HG03457 (cell line): ENCODE data around the gene KDELR3.

Experiments used
- ATAC-seq: cut with Tn5 transposase; IDR thresholded peaks from one replicate; pipeline ENCODE4 v1.9.1; 2021; ENCODE audit warnings: moderate number of reproducible peaks; ENCODE audit not compliant: unreplicated experiment

KDELR3 gene

GRCh38 chr22:38437416-38437815 lies 30.5 kb upstream of the KDELR3 start:
- no peak for ATAC-seq

DNA sequence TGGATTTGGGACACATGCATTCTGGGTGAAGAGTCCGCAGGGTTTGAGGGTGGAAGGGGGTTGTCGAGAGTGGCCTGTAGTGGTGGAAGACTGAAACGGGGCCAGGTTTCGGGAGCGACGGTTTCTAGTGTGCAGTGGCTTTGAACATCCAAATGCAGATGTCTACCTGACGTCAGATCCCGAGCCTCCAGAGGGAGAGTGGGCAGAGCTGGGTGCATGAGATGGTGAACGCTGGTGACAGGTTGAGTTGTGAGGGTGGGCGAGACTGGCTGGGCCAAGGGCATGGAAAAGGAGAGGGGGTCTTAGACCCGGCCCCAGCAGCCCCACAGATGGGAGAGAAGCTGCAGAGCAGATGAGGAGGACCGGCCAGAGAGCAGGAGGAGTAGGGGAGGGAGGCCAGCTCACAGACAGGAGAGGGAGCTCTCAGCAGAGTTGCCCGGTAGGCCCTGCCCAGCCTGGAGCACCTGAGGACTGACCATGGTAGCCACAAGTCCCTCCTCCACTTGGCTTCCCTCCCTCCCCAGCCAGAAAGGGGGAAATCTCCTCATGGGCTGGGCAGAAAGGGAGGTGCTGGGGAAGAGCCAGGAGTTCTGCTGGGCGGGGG lies 27.0 kb upstream of the KDELR3 start:
- ATAC-seq = no peak

- ATAC-seq = no peak
These were observed 26.1 kb upstream of the KDELR3 start for GRCh38 chr22:38441620-38442287.

GRCh38 chr22:38442967-38443627 lies 24.8 kb upstream of the KDELR3 start:
- ATAC-seq = no peak

GRCh38 chr22:38443628-38444521 lies 24.0 kb upstream of the KDELR3 start:
- ATAC-seq = no peak

DNA sequence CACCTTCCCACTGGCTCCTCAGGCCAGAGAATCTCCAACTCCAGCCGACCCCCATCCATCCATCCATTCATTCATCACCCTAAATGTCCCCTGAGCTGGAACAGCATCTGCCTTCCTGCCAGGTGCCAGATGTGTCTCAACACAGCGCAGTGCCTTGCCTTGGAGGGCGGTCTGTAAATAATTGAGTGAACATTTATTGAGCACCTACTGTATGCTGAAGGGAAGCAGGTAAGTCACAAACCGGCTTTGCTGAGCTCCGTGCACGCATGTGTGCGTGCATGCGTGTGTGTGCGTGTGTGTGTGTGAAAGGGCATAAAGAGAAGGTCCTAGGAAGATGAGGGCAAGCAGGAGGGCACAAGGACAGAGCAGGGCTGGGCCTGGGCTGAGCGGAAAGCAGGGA lies 23.1 kb upstream of the KDELR3 start:
- no peak for ATAC-seq

GRCh38 chr22:38446018-38446601 lies 21.8 kb upstream of the KDELR3 start:
- ATAC-seq = no peak

- no peak for ATAC-seq
These were observed 18.8 kb upstream of the KDELR3 start for GRCh38 chr22:38448945-38449745.

GRCh38 chr22:38449776-38450175 lies 18.1 kb upstream of the KDELR3 start:
- no peak for ATAC-seq

- ATAC-seq = no peak
These were observed 17.6 kb upstream of the KDELR3 start for GRCh38 chr22:38450234-38450797.

- ATAC-seq = no peak
These were observed 16.5 kb upstream of the KDELR3 start for GRCh38 chr22:38451404-38451803.

- ATAC-seq = no peak
These were observed 16.0 kb upstream of the KDELR3 start for GRCh38 chr22:38451864-38452263.

DNA sequence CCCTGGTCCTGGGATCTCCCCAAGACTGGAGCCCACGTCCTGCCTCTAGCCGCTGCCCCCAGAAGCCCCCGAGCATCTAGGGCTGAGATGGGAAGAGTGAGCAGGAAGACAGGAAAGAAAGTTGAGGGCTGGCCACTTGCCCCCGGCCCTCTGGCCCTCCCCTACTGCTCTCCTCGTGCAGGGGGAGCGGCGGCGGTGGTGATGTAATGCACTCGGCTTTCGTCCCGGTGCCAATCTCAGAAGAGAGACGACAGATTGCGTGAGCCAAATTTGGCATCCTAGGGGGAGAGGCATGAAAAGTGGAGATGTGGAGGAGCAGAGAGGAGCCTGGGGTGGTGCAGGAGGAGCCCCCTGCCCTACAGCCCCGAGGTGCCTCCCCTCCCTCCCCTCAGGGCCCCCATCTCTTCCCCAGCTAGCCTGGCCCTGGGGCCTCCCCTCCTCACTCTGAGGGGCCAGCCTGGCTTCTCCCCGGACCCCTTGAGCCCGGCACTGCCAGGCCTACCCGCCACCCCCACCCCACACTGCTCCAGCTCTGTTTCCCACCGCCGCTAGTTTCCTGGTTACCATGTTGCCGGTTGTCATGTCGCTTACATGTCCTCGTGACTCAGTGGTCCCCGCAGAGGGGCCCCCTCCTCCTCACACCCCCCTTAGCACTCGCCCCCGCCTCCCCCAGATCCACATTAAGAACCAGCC lies 15.4 kb upstream of the KDELR3 start:
- no peak for ATAC-seq

- no peak for ATAC-seq
These were observed 14.7 kb upstream of the KDELR3 start for GRCh38 chr22:38453066-38453672.

DNA sequence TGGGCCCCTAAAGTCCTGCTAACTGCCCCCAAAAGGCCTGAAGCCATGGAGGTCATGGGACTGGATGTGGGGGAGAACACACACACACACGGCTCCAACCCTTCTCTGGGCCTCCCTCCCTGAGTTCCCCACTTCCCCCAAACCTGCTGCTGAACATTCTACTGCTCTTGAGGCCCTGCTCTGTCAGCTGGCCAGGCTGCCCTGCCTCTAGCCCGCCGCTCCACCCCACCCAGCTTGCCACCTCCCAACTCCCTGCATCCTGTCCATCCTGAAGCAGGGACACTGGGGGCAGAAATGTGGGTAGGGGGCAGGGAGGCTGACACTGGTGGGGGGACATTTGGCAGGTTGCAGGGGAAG lies 13.9 kb upstream of the KDELR3 start:
- ATAC-seq = no peak

DNA sequence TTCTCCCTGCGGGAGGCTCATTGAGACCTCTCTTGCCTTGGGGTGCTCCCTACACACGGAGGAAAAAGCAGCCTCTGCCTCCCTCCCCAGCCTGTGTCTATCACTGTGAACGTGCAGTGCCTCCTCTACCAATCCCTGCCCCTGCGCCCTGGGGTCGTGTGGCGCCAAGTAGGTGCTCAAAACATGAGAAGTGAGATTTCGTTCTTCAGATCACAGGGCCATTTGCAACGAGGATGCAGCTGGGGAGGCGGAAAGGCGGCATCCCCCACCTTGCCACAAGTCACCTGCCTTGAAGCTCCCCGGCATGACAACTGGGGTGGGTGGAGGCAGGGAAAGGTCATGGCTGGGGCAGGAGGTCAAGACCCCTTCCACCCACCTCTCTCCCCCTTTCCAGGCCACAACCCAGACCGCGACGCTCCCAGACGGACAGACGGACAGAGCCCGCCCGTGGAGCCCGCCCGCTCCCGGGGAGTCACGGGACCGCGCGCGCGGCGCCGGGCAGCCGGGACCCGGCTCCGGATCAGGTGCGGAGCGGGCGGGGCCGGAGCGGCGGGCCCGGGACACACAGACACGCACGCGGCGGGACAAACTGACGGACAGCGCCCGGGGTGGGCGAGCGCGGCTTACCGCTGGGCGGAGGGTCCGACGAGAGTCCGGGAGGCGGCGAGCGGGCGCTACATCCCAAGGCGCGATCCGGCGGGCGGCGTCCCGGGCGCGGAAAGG lies 13.4 kb upstream of the KDELR3 start:
- ATAC-seq = no peak

DNA sequence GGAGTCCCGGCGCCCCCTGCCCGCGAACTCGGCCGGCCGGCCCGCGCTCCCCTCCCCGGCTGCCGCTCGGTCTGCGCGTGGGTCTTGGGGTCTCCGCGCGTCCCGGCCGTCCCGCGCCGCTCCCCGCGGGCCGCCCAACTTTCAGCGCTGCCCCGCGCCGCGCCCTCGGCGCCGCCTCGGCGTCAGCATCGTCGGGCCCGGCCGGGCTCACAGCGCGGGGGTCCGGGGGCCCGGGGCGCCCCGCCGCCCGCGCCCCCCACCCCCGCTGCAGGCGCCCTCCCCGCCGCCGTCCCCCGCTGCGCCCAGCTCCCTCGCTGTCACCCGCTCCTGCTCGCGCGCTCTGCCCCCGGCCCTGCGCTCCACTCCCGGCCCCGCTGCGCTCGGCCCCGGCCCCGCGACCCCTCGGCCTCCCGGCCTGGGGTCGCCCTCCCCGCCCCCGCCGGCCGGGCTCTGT lies 12.8 kb upstream of the KDELR3 start, which contains the start of gene KCNJ4:
TSS of gene KCNJ4 (minus strand) at position 124 of the 454 bp plus-strand sequence. CDS start 27,067 bp downstream, outside the sequence.
- ATAC-seq = no peak
